GM18861 (cell line): ENCODE data around the gene TMEM181.
"Not testable (repeated sequence)": the region's sequence is repeated elsewhere in the genome, so short reads cannot be mapped to it uniquely, and the experiment has no call there.

ENCODE experiments used
- ATAC-seq: cut with Tn5 transposase; IDR thresholded peaks from one replicate; pipeline ENCODE4 v1.9.1; 2021; ENCODE audit not compliant: unreplicated experiment

TMEM181 gene

DNA sequence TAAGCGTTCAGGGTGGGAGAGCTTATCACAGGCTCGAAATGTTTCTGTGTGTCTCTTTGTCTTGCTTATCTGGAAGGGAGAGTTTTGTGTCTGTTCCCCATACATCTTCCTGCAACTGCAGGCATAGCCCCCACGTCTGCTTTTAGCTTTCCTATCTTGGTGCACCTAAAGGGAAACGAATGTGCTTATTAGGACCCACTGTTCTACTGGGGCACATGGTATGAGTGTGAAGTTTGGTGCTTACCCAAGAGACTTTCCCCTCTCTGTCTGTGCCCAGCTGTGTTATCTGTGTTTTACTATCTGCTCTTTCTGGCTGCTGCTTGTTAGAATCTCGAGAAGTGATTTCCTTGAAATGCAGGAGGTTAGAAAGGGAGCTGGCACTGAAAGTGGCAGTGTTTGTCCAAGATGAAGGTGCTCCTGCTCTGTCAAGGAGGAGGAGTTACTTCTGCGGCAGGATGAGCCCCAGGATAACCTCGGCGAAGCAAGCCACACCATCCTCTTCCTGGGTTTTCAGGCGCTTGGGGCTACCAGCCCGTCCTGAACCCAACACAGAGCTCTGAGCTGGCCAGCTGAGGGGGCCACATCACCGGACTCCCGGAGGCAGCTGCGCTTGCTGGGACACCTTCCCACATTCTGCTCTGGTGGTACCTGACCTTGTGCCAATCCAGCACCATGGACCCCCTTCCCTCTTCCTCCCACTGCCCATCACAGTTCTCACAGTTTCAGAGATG lies 61.2 kb downstream of the TMEM181 start:
- no peak for ATAC-seq

DNA sequence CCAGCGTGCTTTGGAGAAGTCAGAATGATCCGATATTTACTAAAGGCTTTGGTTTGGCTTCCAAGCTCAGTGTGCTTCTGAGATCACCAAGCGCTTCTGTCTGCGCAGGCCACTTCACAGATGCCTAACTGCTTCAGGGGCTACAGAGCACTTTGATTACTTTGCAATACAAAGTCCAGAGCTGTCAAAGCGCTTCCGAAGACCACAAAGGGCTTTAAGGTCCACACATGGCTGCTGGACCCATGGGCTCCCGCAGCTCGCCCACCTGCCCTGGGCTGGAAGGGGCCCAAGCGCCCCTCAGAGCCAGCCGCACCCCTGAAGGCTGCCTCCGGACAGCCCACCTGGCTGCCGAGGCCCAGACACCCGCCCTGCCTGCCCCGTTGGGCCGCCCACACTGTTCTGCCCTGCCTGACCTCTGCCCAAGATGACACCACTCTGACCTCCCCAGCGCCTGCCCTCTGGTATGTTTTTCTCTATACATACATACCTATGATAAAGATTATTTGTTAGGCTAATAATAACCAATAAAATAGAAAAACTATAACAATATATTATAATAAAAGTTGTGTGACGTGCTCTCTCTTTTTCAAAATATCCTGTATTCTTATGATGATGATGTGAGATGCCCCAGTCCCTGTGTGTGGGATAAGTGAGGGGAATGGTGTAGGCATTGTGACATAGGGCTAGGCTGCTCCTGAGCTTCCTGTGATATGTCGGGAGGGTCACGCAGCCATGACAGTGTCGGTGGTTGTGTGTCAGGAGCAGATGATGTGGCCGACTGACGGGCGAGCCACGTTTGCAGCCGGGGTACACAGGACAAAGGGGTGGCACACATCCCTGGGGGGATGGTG lies 62.0 kb downstream of the TMEM181 start:
- no peak for ATAC-seq

DNA sequence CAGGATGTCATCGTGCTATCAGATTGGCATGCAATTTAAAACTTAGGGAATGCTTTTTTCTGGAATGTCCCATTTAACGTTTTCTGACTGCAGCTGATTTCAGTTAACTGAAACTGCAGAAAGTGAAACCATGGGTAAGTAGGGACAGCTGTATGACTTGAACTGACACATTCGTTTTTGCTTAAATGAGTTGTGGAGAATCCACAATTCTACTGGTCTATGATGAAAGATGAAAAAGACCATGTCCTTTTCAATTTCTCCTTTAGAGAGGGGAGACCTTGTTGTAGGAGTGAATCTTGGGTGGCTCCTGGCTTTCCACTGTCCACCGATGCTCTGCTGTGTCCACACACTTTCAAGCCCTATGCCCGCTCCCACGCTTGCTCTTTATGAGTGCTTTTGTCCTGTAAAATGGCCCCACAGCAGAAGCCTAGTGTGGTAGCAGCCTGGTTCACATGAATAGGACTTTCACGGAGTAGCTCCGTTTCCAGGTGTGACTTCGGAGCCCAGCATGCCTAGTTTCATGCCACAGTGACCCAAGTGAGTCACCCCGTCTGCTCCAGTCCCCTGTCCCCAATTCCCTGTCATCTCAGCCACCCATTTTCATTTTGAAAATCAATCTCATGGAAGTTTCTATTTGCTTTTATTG lies 62.8 kb downstream of the TMEM181 start:
- ATAC-seq: no peak

DNA sequence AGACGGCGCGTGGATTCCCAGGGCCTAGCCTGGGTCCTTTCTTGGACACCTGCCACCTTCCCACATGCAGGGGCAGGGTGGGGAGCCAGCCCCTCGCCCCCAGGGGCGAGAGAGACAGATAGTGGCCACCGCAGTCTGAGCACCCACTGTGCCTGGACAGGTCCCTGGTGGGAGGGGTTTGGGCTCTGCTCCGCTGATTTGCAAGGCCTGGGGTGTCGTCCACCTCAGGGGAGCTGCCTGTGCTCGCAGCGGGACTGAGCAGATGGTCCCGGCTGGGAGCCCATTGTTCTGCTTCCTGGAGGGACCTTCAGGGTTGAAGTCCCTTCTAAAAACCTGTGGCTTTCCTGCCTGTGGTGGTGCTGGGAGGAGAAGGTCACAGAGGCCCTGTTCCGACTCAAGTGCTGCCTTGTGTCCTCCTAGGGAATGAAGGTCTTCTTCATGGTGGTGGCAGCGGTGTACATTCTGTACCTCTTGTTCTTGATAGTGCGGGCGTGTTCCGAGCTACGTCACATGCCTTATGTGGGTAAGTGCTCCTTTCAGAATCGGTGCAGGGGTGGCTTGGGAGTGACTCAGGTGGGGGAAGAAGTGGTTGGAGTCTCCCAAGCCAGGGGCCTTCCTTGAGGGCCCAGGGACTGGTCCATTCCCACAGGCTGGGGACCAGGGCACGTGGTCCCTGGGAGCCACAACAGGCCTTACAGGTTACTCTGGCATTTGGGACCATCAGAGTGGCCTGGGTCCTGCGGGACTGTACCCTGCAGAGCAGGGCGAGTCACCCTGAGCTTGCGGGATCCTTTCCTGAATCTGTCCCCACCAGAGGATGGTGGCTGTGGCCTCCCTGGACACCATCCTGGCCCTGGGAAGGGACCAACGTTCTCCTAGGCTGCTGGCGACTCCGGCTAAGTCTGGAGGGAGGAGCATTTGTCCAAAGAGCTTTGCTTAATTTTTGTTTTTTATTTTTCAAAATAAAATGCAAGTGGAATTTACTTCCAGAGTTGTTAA lies 65.1 kb downstream of the TMEM181 start:
- ATAC-seq: no peak

DNA sequence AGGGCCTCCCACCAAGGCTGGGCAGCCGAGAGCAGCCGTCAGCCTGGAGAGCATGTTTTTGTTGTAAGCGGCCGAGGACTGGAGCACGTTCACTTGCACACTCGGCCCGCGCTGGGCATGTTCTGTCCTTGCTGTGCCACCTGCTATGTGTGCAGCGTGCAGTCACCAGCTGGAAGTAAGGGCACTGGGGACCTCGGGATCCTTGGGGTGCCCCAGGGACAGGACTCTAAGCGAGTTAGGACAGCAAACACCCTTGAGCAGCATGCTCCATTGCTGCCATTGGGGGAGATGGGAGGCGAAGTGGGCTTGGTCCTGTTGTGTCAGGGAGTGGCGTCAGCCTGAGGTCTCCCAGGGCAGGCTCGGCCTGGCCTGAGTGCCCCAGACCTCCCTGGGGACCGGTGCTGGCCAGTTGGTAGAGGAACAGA lies 66.0 kb downstream of the TMEM181 start:
- ATAC-seq: no peak

DNA sequence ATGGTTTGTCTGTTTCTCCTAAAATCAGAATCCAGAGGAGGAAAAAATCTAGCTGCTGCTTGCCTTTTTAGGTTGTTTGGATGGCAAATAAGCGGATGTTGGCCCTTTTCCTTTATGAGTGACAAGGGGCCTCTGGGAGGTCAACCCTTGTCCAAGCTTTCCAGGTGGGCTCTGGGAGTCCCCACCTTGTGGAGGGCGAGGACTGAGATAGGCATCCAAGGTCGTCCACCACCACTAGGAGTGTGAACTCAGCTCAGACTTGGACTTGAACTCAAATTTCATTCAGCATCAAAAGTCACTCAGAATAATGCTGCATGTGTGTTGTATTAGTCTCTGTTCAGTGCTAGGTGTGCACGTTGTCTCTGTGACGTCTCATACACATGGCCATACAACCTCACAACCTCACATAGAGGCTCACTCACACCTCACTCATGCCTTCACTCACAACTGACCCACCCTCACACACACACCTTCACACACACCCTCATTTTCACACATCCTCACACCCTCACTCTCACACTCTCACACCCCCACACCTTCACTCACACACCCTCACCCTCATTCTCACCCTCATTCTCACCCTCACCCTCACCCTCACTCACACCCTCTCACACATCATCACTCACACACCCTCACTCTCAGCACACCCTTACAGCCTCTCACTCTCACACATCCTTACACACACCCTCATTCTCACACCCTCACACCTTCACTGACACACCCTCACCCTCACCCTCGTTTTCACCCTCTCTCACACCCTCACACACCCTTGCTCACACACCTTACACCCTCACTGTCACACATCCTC lies 66.7 kb downstream of the TMEM181 start:
- ATAC-seq: no peak

DNA sequence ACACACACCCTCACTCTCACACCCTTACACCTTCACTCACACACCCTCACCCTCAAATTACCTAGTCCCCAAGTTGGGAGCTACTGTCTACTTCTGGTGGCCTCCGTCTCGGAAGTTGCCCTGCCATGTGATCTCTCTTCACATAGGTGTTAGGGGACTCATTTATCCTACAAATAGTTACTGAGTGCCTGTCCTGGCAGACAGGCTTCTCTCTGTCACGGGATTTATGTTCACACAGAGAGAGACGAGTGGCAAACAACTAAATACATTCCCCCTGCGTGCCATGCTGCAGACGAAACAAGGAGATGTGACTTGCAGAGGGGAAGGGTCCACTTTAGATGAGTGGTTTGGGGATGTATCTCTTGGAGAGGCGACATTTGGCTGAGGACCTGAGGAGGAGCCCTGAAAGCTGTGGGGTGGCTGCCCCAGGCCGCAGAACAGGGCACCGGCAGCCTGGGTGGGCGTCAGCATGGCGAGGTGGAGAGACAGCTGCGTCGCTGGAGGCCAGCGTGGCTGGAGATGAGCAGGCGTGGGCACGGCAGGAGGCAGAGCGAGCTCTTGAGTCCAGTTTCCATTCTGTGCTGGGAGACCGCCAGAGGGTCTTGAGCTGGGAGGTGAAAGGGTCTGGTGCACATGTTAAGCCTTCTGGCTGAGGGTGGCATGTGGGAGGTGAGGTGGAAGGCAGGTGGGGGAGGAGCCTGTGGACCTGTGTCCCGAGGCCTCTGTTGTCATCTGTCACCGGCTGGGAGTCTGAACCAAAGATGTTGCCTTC lies 67.5 kb downstream of the TMEM181 start:
- no peak for ATAC-seq

DNA sequence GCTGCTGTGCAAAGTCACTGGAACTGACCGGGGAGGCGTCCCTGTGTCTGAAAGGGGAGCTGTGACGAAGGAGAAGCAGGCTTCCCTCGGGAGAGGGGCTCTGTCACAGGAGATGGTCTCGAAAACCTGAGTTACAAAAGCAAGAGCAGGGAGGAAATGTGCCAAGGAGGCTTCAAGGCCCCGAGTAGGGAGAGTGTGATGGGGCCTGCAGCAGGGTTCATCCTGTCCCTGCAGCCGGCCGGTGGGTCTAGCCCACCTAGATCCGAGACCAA lies 68.0 kb downstream of the TMEM181 start:
- no peak for ATAC-seq

DNA sequence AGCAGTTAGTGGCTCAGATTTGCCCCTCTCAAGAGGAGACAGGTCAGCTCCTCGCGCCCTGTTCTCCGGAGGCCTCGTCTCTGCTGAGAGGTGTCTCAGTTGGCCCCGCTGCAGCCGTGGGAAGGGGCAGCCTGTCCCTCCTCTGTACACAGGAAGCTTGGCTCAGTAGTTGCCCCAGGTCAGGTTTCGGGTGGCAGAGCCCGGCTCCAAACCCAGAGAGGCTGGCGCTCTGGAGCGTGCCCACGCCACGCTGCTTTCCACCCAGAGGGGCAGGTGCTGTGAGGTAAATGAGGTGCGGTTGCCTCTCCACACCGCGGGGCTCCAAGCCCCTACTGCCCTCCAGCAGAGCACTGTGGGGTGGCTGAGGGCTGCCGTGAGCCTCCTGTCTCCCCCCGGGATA lies 68.7 kb downstream of the TMEM181 start:
- ATAC-seq: no peak

DNA sequence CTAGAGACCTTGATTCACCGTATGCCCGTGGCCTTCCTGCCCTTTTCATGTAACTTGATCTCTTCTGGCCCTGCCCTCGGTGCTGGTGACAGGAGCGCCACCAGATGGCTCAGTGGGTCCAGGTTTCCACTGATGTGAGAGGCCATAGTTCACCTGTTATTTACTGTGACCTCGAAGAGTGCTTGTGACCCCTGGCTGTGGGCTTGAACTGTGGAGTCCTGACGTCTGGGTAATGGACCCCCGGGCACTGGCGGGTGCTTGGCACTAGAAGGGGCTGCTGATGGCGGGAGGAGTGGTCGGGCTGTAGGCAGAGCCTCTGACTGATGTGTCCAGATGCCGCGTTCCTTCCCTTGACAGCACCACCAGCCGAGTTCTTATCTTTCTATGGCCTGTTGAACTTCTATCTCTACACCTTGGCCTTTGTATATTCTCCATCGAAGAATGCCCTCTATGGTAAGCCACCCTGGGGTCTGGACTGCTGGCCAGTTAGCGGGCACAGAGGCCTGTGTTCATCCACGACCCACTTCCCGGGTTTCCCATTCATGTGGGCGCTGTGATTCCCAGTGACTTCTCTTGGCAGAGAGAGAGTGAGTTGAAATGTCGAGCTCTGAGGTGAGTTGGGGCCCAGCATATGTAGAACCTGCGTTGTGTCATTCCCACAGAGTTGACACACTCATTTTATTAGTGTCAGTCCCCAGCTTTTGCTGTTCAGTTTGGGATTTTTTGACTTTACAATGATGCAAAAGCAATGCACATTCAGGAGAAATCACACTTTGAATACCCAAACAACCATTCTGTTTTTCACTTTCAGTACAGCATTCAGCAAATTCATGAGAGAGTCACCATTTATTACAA lies 69.7 kb downstream of the TMEM181 start:
- no peak for ATAC-seq

DNA sequence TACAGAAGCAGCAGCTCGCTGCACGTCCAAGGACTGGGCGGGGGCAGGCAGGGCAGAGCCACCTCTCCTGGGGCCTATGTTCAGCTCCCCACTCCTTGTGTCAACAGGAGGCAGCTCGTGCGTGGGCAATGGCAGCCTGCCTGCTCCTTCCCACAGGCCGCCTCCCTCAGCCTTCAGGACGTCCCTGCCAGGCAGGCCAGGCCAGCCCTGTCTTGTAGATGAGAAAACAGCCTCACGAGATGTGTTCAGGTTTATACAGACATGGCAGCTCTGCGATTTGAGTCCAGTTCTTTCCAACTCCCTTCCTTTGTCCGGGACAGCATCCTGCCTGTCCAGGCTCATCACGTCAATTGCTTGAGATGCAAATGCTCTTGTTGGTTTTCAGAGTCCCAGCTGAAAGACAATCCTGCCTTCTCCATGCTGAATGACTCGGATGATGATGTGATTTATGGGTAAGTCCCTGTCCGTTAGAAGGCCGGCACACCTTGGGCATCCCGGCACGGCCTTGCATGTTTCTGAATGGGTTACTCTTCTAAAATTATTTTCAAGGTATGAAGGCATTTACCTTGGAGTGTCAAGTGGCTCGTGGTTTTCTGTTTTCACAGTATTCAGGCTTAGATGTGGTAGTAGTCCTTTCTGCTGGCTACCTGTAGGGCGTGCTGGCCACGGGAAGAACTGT lies 71.2 kb downstream of the TMEM181 start:
- no peak for ATAC-seq

DNA sequence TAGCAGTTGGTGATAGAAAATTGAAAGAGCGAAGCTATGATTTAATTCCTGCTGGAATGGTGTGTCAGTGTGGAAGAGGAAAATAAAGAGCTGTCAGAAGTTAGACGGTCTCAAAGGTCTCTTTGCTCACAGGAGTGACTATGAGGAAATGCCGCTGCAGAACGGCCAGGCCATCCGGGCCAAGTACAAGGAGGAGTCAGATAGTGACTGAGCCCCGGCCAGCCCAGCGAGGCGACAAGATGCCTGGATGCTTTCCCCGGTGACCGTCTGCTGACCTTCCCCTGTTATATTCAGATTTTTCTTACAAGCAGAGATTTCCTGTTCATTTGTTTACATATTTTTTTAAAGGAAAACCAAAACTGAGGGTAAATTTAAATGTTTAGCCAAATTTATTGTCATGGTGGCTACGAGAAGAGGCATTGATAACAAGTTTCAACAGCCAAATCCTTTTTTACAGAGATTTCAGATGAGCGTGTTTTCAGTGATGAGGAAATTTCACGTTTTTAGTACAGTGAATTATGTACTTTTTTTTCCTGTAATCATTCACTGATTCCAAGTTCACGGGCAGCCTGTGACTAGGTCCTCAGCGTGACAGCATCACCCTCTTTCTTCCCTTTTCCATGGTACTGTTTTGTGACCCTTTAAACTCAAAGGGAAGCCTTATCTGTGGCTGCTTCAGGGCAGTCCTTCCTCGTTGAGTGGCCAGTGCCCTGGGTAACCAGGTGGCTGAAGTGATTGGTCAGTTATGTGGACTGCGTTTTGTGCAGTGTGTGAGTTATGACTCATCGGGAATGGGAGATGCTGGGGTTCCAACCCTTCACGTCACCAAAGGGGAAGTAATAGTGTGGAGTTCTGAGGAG lies 72.0 kb downstream of the TMEM181 start:
- ATAC-seq: no peak

DNA sequence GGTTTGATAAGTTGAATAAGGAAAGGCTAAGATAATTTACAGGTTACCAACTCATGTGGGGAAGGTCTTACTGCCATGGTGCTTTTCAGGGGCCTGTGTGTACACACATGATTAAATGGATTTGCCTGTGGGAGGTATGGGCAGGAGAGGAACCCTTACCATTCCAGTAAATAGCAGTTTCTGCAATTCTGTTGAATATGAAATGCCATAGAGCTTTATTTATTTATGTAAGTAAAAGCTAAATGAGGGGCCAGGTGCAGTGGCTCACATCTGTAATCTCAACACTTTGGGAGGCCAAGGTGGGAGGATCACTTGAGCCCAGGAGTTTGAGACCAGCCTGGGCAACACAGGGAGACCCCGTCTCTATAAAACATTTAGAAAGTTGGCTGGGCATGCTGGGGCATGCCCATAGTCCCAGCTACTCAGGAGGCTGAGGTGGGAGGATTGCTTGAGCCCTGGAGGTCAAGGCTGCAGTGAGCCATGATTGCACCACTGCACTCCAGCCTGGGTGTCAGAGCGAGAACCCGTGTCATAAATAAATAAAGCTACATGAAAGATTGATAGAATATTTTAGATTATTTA lies 72.7 kb downstream of the TMEM181 start:
- ATAC-seq: not testable (repeated sequence)

DNA sequence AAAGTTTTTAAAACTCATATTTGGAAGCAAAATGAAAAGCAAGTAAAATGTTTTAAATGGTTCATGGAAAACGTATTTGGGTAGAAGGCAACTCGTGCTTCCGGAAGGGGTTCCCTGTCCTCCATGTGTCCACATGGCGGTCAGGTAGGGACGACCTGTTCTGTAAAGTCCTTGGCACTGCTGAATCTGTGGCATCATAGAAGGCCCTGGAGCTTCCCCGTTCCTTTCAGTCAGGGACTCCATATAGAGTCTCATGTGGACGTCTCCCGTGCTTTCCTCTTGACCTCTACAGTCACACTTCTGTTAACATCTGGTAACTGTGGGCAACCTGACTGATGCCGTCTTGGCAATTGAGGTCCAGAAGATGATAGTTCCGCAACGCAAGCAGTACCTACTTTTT lies 73.2 kb downstream of the TMEM181 start:
- no peak for ATAC-seq

DNA sequence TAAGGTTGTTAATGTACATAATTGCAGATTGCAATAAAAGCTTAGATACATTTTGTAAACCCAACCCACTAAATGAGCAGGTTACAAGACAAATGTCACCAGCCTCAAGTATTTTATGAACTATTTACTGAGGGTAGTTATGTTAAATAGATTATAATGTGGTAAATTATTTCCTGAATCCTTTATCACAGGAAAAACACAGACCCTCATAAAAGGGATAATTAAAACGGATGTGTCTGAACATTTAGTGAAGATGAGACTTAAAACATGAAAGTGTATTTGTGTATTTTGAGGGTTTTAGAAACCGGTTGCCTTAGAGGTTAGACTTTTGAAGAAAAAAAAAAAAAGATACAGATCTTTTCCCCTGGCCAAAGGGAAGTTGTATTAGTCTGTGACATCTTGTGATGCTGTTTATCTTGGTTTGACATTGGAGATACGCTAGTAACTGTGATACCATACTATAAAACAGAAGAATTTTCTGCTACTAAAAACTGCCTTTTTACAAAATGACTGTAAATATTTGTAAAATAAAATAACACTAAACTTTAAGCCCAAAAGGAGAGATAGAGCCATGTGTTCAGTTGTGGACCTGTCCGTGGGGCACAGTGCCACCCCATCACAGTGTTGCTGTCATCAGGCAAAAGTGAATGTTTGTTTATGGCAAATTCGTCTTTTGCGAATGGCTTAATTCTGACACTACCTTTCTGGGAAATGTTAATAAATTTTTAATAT lies 75.0 kb downstream of the TMEM181 start:
- ATAC-seq: no peak
